CD4-positive, alpha-beta T cell treated with Interferon gamma for 1 hour (primary cell): ENCODE results near the gene TMEM191C.
"Not testable (repeated sequence)": the region's sequence is repeated elsewhere in the genome, so short reads cannot be mapped to it uniquely, and the experiment has no call there.

Source experiments
- DNase-seq: peaks from one replicate; pipeline ENCODE4 v3.0.0-alpha.2; 2020

The TMEM191C gene

DNA sequence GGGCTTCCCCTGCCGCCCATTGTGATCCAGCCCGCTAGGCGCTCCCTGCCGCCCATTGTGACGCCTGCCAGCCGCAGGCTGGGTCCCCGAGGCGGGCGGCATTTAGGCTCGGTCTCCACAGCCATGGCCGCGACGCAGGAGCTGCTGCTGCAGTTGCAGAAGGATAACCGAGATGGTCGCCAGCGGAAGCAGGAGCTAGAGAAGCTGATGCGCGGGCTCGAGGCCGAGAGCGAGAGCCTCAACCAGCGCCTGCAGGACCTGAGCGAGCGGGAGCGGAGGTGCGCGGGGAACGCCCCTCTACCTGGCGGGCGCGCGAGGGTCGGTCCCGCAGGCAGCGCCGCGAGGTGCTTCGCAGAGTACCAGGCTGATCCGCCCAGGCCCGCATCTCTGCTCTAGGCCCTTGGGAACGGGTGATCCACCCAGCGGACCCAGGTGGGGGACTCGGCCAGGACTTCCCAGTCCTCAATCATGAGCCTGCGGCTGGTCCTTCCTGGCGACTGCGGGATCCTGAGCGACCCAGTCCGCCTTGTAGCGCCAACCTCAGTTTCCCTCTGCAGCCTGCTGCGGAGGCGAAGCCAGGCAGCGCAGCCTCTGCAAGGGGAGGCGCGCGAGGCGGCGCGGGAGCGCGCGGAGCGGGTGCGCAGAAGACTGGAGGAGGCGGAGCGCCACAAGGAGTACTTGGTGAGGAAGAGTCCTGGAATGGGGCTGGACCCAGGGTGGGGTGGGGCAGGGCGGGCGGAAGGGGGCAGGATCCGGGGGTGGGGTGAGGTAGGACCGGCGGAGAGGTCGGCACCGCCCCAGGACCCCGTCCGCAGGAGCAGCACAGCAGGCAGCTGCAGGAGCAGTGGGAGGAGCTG lies at the start of gene TMEM191C:
TMEM191C (plus strand) TSS at position 51 of the 857 bp plus-strand sequence; CDS start at position 124, 73 bp downstream.
- DNase-seq = not testable (repeated sequence)

DNA sequence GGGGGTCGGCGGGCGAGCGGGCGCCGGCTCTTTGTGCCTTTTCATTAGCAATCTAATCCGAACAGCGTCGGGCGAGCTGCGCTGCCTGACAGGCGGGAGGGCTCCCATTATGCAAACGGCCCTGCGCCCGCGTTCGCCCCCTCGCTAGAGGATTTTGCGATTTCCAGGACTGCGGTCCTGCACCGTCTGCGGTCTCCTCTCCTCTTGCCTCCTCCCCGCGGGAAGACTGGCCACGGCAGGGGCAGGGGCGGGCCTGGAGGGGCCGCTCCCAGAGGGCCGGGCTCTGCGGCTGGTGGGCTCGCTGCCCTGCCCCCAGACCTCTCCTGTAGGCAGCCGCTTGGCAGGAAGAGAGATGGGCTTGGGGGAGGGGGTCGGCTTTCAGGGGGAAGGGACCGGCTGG lies 49.3 kb upstream of the TMEM191C start:
- DNase-seq = peak; percentile 1

DNA sequence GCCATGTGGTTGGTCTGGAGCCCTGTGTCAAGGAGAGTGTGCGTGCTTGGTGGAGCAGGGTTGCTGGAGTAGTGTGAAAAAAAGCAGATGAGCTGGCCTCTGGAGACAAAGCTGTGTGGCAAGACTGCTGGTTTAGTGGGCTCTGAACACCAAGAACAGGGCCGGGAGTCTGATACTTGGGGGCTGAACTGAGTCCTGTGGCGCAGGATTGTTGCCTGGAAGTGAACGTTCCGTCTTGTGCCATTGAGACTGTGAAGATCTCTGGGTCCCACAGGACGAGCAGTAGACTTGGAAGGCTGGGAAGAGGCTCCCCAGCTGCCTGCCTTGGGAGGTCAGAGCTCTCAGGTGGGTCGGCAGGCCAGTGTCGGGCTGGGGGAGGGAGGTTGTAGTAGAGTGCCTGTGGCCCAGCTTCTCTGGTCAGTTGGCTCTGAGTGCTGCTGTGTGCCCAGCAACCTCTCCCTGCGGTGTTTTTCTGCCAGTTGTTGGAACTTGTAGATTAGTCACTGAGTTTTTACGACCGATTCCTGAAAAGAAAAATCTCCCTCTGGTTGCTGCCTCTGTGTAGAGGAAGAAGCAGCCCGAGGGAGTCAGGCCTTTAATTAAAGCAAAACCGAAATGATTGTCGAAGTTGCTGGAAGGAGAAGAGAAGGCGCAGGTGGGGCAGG lies 48.1 kb upstream of the TMEM191C start:
- not testable (repeated sequence) for DNase-seq

DNA sequence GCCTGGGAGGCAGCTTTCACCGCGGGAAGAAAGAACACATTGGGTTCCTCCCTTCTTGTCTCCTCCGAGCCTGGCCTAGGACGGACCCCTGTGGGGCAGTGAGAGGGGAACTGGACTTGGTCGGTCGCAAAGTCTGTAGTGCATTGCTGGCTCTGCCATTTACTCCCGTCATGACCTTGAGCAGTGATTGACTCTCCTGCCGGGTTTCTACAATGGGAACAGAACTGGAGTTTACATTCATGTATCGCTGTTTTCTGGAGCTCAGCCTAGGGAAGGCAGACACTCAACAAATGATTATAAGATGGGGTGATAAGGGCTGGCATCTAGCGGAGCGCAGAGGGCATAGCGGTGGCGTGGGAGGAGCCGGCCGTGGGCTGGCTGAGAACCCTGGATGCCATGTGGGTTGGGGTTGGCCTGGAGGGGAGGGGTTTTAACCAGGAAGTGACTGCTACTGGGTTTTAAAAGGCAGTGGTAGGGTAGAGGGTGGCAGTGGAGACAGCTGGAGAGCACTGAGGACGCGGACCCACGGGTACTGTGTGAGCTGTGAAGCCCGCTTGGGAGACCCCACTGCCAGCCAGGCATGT lies 46.9 kb upstream of the TMEM191C start:
- not testable (repeated sequence) for DNase-seq

DNA sequence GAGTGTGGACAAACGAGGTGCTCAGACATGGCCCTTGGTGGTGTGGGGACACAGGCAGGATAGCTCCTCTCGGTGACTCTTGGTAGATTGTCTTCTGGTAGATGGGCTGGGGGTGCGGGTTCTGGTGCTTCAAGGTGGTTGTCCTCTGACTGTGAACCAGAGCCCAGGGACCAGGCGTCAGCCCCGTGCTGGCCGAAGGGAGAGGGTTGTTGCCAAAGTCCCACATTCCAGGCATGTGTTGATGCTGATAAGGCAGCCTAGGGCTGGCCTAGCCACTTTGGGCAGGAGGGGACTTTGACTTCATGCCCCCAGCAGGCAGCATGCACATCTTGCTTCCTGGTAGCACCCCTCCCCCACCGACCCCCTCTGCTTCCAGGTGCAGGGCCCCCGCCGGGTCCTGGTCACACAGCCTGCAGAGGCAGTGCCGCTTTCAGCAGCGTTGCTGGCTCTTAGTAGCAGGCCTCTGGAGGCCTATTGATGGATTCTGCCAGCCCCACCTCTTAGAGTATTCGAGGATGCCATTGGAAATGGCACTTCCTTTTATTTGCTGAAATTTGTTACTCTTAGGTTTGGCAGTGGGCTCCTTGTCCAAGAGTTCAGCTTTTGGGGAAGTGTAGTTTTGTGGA lies 43.0 kb upstream of the TMEM191C start:
- DNase-seq = not testable (repeated sequence)

DNA sequence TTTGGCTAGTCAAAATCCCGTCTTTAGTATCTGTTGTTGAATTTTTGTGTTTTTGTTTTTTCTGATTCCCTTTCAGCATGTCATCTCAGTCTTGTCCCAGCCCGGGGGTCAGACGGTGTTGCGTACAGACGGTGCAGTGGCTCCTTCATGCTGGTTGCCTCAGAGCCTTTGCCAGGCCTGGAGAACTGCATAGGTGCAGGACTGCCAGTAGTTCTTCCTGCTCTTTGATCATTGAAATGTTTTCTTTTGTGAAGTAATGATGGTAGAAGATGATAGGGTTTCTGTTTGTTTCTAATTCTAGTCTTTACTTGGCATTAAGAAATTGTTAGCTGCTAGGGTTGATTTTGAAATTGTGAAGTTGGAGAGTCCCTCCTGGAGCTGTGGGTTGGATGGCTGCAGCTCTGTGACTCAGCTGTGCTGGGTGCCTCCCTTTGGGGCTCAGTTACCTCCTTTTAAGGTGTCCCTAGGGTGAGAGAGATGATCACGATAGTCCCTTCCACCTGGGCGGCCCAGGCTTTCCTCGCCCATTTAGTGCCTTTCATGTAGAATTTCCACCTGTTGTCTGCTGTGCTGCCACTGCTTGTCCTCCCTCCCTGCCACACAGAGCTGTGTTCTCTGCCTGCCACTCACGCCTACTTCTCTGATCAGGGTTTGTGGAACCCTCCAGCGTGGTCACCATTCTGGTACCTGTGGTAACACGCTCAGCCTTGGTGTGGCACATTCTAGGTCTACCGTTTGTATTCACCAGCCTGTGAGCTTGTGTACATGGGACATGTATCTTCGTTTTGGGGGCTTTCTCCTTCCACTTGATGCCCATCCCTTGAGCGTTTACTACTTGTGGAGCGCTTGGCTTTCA lies 32.6 kb upstream of the TMEM191C start:
- not testable (repeated sequence) for DNase-seq

DNA sequence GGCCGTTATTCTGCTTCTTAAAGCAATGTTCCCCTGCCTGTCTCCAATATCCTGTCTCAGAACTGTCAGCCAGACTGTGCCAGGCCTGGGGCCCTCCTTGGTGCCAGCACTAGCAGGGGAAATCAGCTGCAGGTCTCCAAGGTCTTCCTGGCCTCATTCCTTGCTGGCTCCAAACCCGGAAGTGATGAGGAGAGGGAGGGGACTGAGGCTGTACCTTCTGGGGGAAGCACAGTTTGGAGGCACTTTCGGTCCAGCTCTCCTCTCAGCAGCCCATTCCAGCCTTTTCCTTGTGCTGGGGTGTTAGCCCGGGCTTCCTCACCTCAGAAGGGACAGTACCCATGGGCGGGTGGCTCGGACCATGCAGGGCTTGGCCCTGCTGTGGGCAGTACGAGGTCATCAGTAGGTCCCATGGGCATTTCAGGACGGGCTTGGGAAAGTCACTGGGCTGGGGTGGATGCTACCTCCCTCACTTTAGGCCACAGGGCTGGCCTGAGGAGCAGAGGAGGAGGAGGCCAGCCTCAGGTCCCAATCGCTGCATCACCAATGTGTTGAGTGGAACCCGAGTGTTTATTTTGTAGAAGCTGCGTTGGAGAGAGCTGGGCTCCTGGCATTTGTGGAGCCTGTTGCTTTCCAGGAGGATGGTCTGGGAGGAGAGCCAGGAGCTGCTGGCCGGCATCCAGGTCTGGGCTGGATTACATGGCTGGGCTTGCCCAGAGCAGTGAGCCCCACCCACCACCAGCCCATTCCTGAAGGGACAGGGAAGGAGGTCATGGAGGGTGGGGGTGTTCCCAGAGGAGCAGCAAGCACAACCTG lies 31.0 kb upstream of the TMEM191C start:
- DNase-seq = not testable (repeated sequence)

DNA sequence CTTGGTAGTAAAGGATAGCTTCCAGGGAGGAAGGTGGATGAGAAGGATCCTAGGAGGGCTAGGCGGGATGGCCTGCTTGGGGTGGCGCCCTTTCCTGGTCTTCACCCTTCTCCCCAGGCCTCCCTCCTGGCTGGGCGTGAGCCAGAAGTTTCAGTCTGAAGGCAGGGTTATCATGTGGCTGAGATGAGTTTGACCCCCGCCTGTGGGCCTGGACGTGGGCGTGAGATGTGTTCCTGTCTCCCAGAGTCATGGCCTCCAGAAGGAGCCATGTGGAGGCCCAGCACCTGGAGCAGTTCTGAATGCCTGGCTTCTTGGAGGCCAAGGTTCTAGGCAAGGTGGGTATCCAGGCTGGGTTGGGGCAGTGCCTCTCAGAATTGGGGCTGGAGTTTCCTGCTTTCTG lies 29.2 kb upstream of the TMEM191C start:
- DNase-seq = not testable (repeated sequence)

DNA sequence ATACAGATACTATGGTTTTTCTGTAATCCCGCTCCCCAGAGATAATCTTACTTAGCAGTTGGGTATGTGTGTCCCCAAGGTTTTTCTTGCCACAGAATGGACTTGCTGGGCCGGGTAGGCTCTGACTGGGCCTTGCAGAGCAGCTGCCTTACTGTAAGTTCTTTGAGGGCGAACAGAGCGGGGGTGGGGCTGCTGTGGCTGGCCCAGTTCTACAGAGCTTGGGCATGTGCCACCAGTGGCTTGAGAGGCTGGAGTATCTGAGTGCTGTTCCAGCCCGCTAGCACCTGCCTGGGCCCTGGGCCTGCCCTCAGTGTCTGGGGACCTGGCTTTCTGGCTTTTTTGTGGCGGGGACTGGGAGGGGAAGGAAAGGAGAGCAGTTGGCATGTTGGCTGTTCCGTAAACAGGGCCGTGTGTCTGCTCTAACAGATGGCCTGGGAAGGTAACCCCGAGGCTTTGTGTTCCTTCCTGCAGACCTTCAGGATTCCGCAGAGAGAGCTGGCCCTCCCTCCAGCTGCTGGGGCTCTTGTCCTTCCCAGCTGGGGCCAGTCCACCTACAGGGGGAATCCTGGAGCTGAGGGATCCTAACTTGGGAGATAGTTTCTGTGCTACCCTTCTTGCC lies 27.1 kb upstream of the TMEM191C start:
- DNase-seq = not testable (repeated sequence)

DNA sequence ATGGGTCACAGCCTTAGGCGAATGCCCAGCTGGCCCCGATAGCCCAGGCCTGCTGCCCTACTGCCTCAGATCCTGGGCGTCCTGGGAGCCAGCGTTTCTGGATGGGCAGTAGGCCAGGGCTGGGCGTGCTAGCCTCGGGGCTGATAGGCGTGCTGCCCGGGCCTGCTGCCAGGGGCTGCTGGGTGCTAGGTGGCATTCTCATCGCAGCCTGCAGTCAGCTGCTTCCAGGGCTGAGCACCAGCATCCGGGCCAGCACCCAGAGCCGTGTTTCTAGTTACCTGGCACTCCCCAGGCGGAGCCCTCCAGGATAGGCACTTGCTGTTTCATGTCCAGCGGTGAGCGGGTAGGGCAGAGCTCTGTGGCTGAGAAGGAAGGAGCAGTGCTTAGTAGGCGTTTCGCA lies 26.5 kb upstream of the TMEM191C start:
- DNase-seq = not testable (repeated sequence)

DNA sequence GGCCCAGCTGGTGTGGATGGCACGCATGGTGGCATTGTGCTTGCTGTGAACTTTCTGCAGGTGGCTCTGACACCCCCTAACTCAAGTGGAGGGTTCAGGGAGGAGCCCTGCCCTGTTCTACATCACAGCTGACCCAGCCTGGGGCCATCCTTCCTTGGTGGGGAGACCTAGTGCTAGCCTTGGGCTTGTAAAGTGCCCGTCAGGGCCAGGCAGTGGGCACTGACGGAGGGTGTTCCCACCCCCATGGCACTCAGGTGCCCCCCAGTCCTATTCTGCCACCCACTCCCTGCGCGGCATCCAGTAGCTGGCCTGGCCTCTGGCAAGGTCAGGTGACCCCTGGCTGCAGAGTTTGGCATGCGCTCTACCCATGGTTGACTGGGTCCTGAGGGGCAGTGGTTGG lies 26.0 kb upstream of the TMEM191C start:
- DNase-seq = not testable (repeated sequence)

DNA sequence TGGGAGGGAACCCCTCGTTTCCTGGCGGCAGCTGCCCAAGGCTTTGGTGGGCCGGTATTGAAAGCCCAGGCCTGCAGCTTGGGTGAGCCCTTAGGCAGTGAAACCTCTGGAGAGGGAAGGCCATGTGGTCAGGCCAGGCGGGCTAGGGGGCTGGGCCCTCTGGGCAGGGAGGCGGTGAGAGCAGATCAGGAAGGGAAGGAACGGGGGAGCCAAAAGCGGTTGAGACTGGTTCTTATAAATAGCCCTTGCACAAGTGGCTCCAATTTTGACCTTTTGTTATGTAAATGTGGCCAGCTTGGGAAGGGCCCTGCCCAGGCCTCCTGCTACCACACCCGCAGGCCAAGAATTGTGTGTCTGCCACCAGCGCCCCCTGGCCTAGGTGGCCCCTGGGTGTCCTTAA lies 25.1 kb upstream of the TMEM191C start:
- DNase-seq = not testable (repeated sequence)

DNA sequence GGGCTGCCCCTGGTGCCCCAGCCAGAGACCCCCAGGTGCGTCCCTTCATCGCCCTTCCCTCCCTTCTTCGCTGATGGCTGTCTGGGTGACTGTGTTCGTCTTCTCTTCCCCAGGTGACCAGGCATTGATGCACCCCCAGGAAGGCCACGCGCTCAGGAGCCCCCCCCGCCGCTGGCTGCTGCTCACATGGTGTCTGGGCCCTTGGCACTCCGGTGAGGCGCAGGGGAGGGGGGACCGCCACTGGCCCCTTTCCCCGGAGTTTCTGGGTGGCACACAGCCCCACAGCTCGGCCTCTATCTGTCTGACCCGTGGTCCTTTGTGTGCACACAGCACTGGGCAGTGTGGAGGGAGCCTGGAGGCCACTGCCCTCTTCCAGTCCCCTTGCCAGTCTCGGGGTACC lies 24.5 kb upstream of the TMEM191C start:
- DNase-seq = not testable (repeated sequence)

DNA sequence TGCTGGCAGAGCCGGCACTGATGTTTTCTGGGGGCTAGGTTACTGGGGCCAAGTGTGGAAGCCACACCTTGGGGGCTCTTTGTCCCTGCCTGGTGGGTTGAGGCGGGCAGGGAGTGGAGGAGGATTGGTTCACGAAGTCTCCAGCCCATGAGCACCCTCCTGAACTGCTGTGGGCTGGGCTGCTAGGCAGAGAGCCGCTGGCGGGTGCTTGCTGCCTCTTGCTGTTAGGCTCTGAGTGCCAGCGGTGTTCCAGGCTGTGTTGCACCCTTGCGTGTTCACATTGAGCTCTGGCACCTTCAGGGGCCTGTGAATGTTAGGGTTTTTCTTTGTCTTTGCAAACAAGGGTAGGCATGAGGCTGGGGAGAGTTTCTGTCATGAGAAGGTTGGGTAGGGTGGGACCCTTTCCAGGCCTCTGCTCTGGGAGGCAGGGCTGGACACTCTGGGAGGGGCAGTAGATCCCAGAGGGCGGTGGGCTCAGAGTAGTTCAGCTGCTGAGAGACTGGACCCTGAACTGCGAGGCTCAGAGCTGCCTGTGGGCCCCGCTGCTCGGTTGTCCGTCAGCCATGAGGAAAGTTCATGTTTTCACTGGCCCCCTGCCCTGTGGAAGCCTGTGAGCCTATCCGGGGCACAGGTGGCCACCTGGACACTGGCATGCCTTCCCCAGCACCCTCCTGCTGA lies 24.0 kb upstream of the TMEM191C start:
- DNase-seq = no peak

DNA sequence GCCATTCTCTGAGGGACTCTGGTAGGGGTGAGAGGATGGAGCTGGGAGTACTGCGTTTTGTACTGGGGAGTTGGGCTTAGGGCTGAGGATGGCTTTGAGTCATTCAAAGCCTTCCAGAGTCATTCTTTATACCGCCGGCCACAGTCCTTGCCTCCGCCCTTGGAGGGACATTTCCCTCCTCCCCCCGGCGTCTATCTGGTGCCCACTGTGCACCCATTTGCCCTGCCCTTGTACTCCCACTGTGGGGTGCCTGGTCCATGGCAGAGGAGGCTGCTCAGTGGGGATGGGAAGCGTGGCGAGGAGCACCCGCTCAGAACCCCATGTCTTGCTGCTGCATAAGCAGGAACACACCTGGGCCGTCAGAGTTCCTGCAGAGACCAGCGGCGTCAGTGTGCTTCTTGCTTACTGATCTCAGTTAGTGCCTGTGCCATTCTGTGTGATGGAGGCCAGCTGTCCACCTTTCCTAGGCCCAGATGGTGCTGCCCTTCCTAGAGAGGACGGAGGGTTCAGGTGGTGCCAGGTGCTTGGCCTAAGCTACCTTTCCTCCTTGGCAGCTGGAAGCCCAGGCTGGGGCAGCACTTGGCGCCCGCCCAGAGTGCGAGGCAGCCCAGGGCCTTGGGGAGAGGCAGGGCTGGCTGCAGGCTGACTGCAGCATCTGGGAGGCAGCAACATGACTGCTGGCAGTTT lies 23.3 kb upstream of the TMEM191C start:
- no peak for DNase-seq

DNA sequence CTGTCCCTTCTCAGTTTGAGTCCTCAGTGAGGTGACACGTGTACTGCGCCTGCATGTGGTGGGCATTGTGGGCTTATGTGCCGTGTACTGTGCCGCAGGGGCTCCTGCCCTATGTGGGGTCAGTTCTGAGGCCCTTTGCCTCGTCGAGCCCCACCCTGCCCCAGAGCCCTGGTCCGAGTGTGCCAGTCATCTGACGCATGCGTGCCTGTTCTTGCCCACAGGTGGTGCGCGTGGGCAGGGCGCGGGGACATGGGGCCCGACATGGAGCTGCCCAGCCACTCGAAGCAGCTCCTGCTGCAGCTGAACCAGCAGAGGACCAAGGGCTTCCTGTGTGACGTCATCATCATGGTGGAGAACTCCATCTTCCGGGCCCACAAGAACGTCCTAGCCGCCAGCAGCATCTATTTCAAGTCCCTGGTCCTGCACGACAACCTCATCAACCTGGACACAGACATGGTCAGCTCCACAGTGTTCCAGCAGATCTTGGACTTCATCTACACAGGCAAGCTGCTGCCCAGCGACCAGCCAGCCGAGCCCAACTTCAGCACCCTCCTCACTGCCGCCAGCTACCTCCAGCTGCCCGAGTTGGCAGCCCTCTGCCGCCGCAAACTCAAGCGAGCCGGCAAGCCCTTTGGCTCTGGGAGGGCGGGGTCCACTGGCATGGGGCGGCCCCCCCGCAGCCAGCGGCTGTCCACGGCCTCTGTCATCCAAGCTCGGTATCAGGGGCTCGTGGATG lies 22.3 kb upstream of the TMEM191C start:
- no peak for DNase-seq

DNA sequence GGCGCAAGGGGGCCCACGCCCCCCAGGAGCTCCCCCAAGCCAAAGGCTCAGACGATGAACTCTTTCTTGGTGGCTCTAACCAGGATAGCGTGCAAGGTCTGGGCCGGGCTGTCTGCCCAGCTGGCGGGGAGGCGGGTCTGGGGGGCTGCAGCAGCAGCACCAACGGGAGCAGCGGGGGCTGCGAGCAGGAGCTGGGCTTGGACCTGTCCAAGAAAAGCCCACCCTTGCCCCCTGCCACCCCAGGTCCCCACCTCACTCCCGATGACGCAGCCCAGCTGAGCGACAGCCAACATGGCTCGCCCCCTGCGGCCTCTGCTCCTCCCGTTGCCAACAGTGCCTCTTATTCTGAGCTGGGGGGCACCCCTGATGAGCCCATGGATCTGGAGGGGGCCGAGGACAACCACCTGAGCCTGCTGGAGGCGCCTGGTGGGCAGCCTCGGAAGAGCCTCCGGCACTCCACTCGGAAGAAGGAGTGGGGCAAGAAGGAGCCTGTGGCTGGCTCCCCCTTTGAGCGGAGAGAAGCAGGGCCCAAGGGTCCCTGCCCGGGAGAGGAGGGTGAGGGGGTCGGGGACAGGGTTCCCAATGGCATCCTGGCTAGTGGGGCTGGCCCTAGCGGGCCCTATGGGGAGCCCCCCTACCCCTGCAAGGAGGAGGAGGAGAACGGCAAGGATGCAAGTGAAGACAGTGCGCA lies 21.6 kb upstream of the TMEM191C start:
- DNase-seq = no peak

DNA sequence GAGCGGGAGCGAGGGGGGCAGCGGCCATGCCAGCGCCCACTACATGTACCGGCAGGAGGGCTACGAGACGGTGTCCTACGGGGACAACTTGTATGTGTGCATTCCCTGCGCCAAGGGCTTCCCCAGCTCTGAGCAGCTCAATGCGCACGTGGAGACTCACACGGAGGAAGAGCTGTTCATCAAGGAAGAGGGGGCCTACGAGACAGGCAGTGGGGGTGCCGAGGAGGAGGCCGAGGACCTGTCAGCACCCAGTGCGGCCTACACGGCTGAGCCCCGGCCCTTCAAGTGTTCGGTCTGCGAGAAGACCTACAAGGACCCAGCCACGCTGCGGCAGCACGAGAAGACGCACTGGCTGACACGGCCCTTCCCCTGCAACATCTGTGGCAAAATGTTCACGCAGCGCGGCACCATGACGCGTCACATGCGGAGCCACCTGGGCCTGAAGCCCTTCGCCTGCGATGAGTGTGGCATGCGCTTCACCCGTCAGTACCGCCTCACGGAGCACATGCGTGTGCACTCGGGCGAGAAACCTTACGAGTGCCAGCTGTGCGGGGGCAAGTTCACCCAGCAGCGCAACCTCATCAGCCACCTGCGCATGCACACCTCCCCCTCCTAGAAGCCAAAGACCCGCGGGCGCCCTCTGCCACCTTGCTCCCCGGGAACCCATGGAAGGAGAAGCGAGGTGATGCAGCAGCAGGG lies 20.9 kb upstream of the TMEM191C start:
- DNase-seq = no peak
